ENCODE data around the gene CELSR3. TPM values are rescaled to one million over a fixed set of nuclear protein-coding genes. Genes with fewer than 3 reads are reported as not detected.

CELSR3 gene
- total and polyA plus RNA-seq, 8 donors, result 0.51 to 13.9 (median 1.4) TPM

GRCh38 chr3:48600711-48601621 lies 61.7 kb downstream of the CELSR3 start:
- FAIRE-seq, result no peak
- H3K4me3 ChIP-seq, result no peak overlapping the region
- peaks cover 9 to 66% (median 44%) of the 10 kb centered on the region in 3 donors for H3K36me3 ChIP-seq
- H3K9me3 ChIP-seq, result no peaks in the 10 kb centered on the region
- no peak overlapping the region for H3K27ac ChIP-seq
- ATAC-seq, result no peak
- intact Hi-C loops (cut with DNase I), result no loop called here
- no peak for TF ChIP-seq CTCF (IDR thresholded peaks at IDR 0.05)
- H3K4me1 ChIP-seq, result no peaks in the 10 kb centered on the region
- whole genome bisulfite sequencing, 2 donors, result 93 to 94% methylated on average over 19 of the region's 19 CpGs
- peak in 1 of 6 donors; percentile 52 for DNase-seq
- no peaks in the 10 kb centered on the region for H3K27me3 ChIP-seq

DNA sequence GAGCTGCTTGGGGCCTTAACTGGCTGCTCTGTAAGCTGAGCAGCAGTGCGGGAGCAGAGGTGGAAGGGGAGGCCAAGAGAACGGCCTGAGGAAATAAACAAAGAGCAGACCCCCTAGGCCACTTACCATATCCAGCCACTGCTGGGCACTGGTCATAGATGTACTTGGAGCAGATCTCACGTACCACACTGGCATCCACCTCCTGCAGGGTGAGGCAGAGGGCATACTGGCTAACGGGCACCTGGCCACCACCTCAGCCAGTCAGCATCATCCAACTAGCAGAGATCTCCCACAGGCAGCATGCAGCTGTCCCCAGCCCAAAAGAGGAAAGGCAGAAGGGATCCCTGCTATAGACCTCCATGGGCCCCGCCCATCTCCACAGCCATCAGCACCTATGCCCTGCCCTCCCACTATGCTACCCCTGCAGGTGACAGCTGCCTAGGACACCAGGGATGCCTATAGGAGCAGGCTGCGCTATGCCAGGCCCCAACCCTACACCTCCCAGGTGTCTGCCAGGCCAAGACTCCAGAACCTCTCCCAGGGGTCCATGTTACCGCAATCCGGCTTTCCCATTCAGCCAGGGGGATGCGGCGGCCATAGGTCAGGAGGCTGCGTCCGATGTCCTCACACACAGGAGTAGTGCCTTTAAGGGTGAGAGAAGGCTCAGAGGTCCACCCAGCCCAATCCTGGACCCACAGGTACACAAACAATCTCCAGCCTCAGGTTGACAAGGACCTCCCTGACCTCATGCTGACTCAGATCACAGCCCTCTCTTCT lies 63.0 kb downstream of the CELSR3 start:
- DNase-seq (peak in 1 of 6 donors; percentile 21), FAIRE-seq (no peak), ATAC-seq (no peak)
- Histone ChIP-seq H3K27ac (no peak overlapping the region), H3K36me3 (peaks cover 3 to 54% (median 42%) of the 10 kb centered on the region in 3 donors), H3K4me1 (no peaks in the 10 kb centered on the region), H3K27me3 (no peaks in the 10 kb centered on the region), H3K9me3 (no peaks in the 10 kb centered on the region), H3K4me3 (no peak overlapping the region)
- 96 to 99% methylated on average over 12 of the region's 12 CpGs for WGBS, 2 donors
- intact Hi-C loops (cut with DNase I), result no loop called here
- TF ChIP-seq CTCF (IDR thresholded peaks at IDR 0.05), result no peak

GRCh38 chr3:48599077-48599501 lies 63.6 kb downstream of the CELSR3 start:
- intact Hi-C loops (cut with DNase I), result no loop called here
- peaks cover 3 to 48% (median 37%) of the 10 kb centered on the region in 3 donors for H3K36me3 ChIP-seq
- H3K27me3 ChIP-seq, result no peaks in the 10 kb centered on the region
- H3K4me1 ChIP-seq, result no peaks in the 10 kb centered on the region
- H3K4me3 ChIP-seq, result no peak overlapping the region
- WGBS, 2 donors, result 77 to 81% methylated on average over 11 of the region's 11 CpGs
- ATAC-seq (peak in 1 of 4 donors; percentile 7), DNase-seq (no peak), FAIRE-seq (no peak)
- no peak overlapping the region for H3K27ac ChIP-seq
- no peaks in the 10 kb centered on the region for H3K9me3 ChIP-seq
- no peak for TF ChIP-seq CTCF (IDR thresholded peaks at IDR 0.05)

GRCh38 chr3:48598323-48599076 lies 64.2 kb downstream of the CELSR3 start:
- DNase-seq (peak in 1 of 6 donors; percentile 45), ATAC-seq (no peak), FAIRE-seq (no peak)
- 76 to 80% methylated on average over 5 of the region's 5 CpGs for WGBS, 2 donors
- Histone ChIP-seq H3K27ac (no peak overlapping the region), H3K9me3 (no peaks in the 10 kb centered on the region), H3K27me3 (no peaks in the 10 kb centered on the region), H3K36me3 (peaks cover 3 to 44% (median 31%) of the 10 kb centered on the region in 3 donors), H3K4me1 (no peaks in the 10 kb centered on the region), H3K4me3 (no peak overlapping the region)
- no peak for TF ChIP-seq CTCF (IDR thresholded peaks at IDR 0.05)
- intact Hi-C loops (cut with DNase I), result no loop called here
